Fibroblast of lung (primary cell): Measurements from ENCODE around the gene SWT1.

ENCODE experiments used
- EZH2 ChIP-seq: IDR thresholded peaks from 2 replicates; pipeline ENCODE4 v1.5.1; 2012; ENCODE audit warnings: low read length, control low read depth, mild to moderate bottlenecking; ENCODE audit errors: missing control alignments
- TF ChIP-seq, protein P1 (sequence below), 2 donors: IDR thresholded peaks in 1 of 2; conservative IDR thresholded peaks in 1 of 2; 1 replicate in 1 of 2; 2 replicates in 1 of 2; pipeline ENCODE4 v1.5.1; 2011 to 2012; ENCODE audit warnings: low read length in 2 of 2, control low read depth in 1 of 2, inconsistent platforms in 1 of 2, low read depth in 1 of 2, mild to moderate bottlenecking in 1 of 2

DNA sequence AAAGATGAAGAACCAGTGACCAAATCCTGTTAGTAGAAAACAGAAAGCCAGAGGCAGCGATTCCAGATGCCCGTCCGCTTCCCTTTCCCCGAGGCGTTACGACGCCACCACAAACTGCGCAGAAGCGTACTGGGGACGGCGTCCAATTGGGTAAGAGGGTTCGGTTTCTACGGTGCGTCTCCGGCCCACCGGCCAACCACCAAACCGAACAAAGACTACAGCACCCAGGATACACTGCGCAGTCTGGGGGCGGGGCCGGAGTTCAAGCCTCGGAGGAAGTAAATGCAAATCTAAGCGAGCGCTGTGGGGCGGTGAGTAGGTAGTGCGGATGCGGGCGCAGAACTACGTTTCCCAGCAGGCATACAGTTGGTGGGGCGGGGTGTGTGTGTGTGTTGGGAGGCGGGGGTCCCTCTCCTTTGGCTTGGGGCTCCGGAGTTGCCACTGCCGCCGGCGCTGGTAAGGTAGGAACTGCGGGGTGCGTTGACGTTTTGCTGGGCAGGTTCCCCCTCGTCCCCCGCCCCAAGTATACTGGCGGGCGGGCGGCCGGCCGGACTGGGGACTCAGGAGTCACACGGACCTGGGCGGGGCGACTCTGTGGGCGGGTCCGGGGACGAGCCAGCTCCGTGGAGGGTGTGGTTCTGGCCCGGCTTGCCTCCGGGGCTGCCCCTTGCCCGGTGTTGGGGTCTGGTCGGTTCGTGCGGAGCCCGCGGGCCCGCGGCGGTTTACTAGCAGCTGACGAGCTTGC lies at the start of gene SWT1, which contains the start of gene TRMT1L:
- TF ChIP-seq, protein P1, sequence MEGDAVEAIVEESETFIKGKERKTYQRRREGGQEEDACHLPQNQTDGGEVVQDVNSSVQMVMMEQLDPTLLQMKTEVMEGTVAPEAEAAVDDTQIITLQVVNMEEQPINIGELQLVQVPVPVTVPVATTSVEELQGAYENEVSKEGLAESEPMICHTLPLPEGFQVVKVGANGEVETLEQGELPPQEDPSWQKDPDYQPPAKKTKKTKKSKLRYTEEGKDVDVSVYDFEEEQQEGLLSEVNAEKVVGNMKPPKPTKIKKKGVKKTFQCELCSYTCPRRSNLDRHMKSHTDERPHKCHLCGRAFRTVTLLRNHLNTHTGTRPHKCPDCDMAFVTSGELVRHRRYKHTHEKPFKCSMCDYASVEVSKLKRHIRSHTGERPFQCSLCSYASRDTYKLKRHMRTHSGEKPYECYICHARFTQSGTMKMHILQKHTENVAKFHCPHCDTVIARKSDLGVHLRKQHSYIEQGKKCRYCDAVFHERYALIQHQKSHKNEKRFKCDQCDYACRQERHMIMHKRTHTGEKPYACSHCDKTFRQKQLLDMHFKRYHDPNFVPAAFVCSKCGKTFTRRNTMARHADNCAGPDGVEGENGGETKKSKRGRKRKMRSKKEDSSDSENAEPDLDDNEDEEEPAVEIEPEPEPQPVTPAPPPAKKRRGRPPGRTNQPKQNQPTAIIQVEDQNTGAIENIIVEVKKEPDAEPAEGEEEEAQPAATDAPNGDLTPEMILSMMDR (conservative IDR thresholded peaks at IDR 0.05 in 1 of 2, IDR thresholded peaks at IDR 0.05 in 1 of 2; ENCODE audit: low read depth in 1 of 2, low read length in 2 of 2), result no peak
- TF ChIP-seq EZH2, result no peak
